Stimulated activated memory B cell treated with anti-CD40 and anti-IgM and Interleukin-4, amounts not matched to agents 10 μg/mL and 1 μg/mL and 100 μg/mL, for 72 hours (primary cell): ENCODE results near the gene CCDC17.

Experiments
- ATAC-seq: fragments of 150-1000 bp; cut with Tn5 transposase; 2 replicates; pipeline ENCODE4 v1.10.0; 2021
- H3K27ac Mint-ChIP-seq: one replicate; pipeline ENCODE4 v1.8.0; 2022; ENCODE audit warnings: mild to moderate bottlenecking, mixed read lengths
- H3K27me3 Mint-ChIP-seq: one replicate; pipeline ENCODE4 v1.8.0; 2022; ENCODE audit warnings: mixed read lengths
- H3K36me3 Mint-ChIP-seq: one replicate; pipeline ENCODE4 v1.8.0; 2022; ENCODE audit warnings: mixed read lengths
- H3K4me1 Mint-ChIP-seq: one replicate; pipeline ENCODE4 v1.8.0; 2022; ENCODE audit warnings: mixed read lengths
- H3K4me3 Mint-ChIP-seq: one replicate; pipeline ENCODE4 v1.8.0; 2022; ENCODE audit warnings: mild to moderate bottlenecking, moderate library complexity, mixed read lengths
- H3K9me3 Mint-ChIP-seq: one replicate; pipeline ENCODE4 v1.8.0; 2022; ENCODE audit warnings: mixed read lengths

The CCDC17 gene

GRCh38 chr1:45643321-45643720 lies 19.5 kb upstream of the CCDC17 start:
- Mint-ChIP-seq H3K36me3 (peaks cover 49% of the 10 kb centered on the region), H3K4me3 (no peak overlapping the region), H3K4me1 (peaks cover 14% of the 10 kb centered on the region), H3K27me3 (no peaks in the 10 kb centered on the region), H3K9me3 (no peaks in the 10 kb centered on the region), H3K27ac (no peak overlapping the region)
- ATAC-seq = no peak

- Mint-ChIP-seq H3K9me3 (no peaks in the 10 kb centered on the region), H3K4me1 (peaks cover 2% of the 10 kb centered on the region), H3K27me3 (no peaks in the 10 kb centered on the region), H3K27ac (no peak overlapping the region), H3K4me3 (no peak overlapping the region), H3K36me3 (peaks cover 30% of the 10 kb centered on the region)
- no peak for ATAC-seq
Measured at GRCh38 chr1:45640293-45640692, 16.4 kb upstream of the CCDC17 start.

- no peak for ATAC-seq
- no peaks in the 10 kb centered on the region for H3K9me3 Mint-ChIP-seq
- H3K4me3 Mint-ChIP-seq = no peak overlapping the region
- H3K27ac Mint-ChIP-seq = no peak overlapping the region
- H3K4me1 Mint-ChIP-seq = no peaks in the 10 kb centered on the region
- H3K27me3 Mint-ChIP-seq = no peaks in the 10 kb centered on the region
- peaks cover 38% of the 10 kb centered on the region for H3K36me3 Mint-ChIP-seq
Measured at GRCh38 chr1:45635211-45635610, 11.4 kb upstream of the CCDC17 start.

DNA sequence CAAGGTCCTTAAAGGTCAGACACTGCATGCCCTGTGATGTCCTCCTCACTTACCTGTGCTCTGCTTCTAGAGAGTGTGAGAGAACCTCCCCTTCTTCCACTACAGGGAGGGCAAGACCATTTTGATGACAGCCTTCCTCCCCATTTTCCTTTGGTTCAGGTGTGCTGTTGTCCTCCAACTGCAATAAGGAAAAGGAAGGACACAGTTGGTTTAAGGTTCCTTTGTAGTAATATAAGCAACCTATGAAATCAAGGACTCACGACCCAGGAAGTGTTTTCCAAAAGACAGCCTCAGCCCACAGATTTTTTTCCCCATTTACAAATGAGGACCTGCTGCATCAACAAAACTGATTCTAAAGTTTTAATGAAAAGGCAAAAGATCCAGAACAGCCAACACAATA lies 6.6 kb upstream of the CCDC17 start:
- H3K36me3 Mint-ChIP-seq = peaks cover 68% of the 10 kb centered on the region
- H3K27me3 Mint-ChIP-seq = no peaks in the 10 kb centered on the region
- no peak for ATAC-seq
- H3K9me3 Mint-ChIP-seq = no peaks in the 10 kb centered on the region
- H3K4me1 Mint-ChIP-seq = no peaks in the 10 kb centered on the region
- no peak overlapping the region for H3K4me3 Mint-ChIP-seq
- no peak overlapping the region for H3K27ac Mint-ChIP-seq

- Mint-ChIP-seq H3K4me1 (no peaks in the 10 kb centered on the region), H3K36me3 (peaks cover 74% of the 10 kb centered on the region), H3K27me3 (no peaks in the 10 kb centered on the region), H3K4me3 (no peak overlapping the region), H3K27ac (no peak overlapping the region), H3K9me3 (no peaks in the 10 kb centered on the region)
- ATAC-seq = no peak
Measured at GRCh38 chr1:45629035-45629434, 5.2 kb upstream of the CCDC17 start.

GRCh38 chr1:45622524-45623394 lies 1.1 kb downstream of the CCDC17 start:
- H3K4me3 Mint-ChIP-seq = no peak overlapping the region
- no peaks in the 10 kb centered on the region for H3K9me3 Mint-ChIP-seq
- no peak overlapping the region for H3K27ac Mint-ChIP-seq
- no peaks in the 10 kb centered on the region for H3K4me1 Mint-ChIP-seq
- H3K36me3 Mint-ChIP-seq = peaks cover 47% of the 10 kb centered on the region
- no peaks in the 10 kb centered on the region for H3K27me3 Mint-ChIP-seq
- no peak for ATAC-seq

- ATAC-seq = peak; percentile 6
- peaks cover 45% of the 10 kb centered on the region for H3K36me3 Mint-ChIP-seq
- H3K27me3 Mint-ChIP-seq = no peaks in the 10 kb centered on the region
- no peaks in the 10 kb centered on the region for H3K4me1 Mint-ChIP-seq
- no peaks in the 10 kb centered on the region for H3K9me3 Mint-ChIP-seq
- H3K27ac Mint-ChIP-seq = no peak overlapping the region
- no peak overlapping the region for H3K4me3 Mint-ChIP-seq
Measured at GRCh38 chr1:45621895-45622523, 1.8 kb downstream of the CCDC17 start.

DNA sequence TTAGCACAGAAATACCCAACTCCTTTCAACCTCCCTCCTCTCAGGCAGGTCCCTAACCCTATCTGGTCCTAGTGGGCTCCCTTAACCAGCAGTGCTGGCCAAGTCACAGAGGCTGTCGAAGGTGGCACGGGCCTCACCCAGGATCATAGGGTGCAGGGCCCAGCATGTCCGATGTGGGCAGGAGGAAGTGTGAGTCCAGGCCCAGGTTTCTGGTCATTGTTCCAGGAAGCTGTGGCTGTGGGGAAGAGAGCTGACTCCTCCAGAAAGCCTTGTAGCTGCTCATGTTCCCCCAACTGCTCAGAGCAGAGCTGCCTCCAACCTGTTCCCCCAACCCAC lies 2.4 kb downstream of the CCDC17 start:
- Mint-ChIP-seq H3K4me1 (peaks cover under 1% of the 10 kb centered on the region), H3K27me3 (no peaks in the 10 kb centered on the region)
- ATAC-seq = peak; percentile 48

GRCh38 chr1:45620588-45621500 lies 3.0 kb downstream of the CCDC17 start:
- no peak for ATAC-seq
- Mint-ChIP-seq H3K9me3 (no peaks in the 10 kb centered on the region), H3K4me1 (peaks cover 6% of the 10 kb centered on the region), H3K27me3 (no peaks in the 10 kb centered on the region), H3K27ac (peak overlapping the region; percentile 13), H3K36me3 (peaks cover 49% of the 10 kb centered on the region), H3K4me3 (no peak overlapping the region)

More for the DNA sequence above, 2.4 kb downstream of the CCDC17 start:
- no peak overlapping the region for H3K27ac Mint-ChIP-seq
- H3K36me3 Mint-ChIP-seq = peaks cover 45% of the 10 kb centered on the region
- no peak overlapping the region for H3K4me3 Mint-ChIP-seq
- no peaks in the 10 kb centered on the region for H3K9me3 Mint-ChIP-seq

GRCh38 chr1:45619149-45619921 lies 4.5 kb downstream of the CCDC17 start:
- Mint-ChIP-seq H3K4me3 (no peak overlapping the region), H3K27me3 (no peaks in the 10 kb centered on the region), H3K9me3 (no peaks in the 10 kb centered on the region), H3K36me3 (peaks cover 54% of the 10 kb centered on the region), H3K27ac (no peak overlapping the region), H3K4me1 (peaks cover 18% of the 10 kb centered on the region)
- no peak for ATAC-seq

DNA sequence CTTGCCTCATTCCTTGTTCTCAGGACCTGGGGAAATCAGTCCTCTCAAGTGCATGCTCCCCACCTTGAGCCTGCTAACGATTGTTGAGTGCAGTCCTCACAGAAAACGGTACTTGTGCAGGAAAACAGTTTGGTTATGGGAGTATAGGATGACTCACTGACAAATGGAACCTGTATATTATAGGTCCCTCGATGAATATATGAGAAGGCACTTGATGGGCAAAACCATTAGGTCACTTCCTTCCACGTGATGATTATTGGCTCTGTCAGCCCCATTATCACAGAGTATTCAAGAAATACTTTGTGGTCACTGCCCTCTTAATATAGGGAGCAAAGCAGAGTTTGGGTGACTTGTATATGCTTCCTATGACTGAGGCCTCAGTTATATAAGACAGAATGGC lies 6.2 kb downstream of the CCDC17 start:
- H3K4me3 Mint-ChIP-seq = no peak overlapping the region
- H3K27ac Mint-ChIP-seq = no peak overlapping the region
- H3K4me1 Mint-ChIP-seq = peaks cover 18% of the 10 kb centered on the region
- no peaks in the 10 kb centered on the region for H3K9me3 Mint-ChIP-seq
- no peaks in the 10 kb centered on the region for H3K27me3 Mint-ChIP-seq
- peaks cover 57% of the 10 kb centered on the region for H3K36me3 Mint-ChIP-seq
- ATAC-seq = no peak

- H3K4me3 Mint-ChIP-seq = no peak overlapping the region
- H3K27me3 Mint-ChIP-seq = no peaks in the 10 kb centered on the region
- H3K9me3 Mint-ChIP-seq = no peaks in the 10 kb centered on the region
- ATAC-seq = peak; percentile 71
- peaks cover 65% of the 10 kb centered on the region for H3K36me3 Mint-ChIP-seq
- H3K4me1 Mint-ChIP-seq = peaks cover 18% of the 10 kb centered on the region
- no peak overlapping the region for H3K27ac Mint-ChIP-seq
Measured at GRCh38 chr1:45615885-45616284, 8.0 kb downstream of the CCDC17 start.

DNA sequence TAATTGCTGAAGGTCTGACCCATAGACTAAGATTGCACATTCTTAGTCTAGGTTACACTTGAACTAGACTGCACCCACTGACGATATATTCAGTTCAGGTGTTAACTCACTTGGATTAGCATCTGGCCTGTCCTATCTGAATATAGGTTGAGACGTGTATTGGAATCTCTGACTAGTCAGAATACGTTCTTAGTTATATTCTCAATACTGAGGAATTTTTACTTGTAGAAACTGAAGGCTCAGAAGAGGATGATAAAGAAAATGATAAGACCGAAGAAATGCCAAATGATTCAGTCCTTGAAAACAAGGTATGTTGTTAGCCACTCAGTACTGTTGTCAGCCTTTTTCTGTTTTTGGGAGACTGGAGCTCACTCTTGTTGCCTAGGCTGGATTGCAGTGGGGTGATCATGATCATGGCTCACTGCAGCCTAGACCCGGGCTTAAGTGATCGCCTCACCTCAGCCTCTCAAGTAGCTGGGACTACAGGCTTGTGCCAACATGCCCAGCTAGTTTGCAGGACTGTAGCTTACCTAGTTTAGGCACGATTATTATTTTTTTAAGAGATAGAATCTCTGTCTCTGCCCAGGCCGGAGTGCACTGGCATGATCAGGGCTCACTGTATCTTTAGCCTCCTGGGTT lies 10.8 kb downstream of the CCDC17 start:
- ATAC-seq = no peak
- Mint-ChIP-seq H3K36me3 (peaks cover 78% of the 10 kb centered on the region), H3K4me1 (peaks cover 30% of the 10 kb centered on the region), H3K9me3 (no peaks in the 10 kb centered on the region), H3K27ac (no peak overlapping the region), H3K4me3 (no peak overlapping the region), H3K27me3 (no peaks in the 10 kb centered on the region)

- no peak for ATAC-seq
- Mint-ChIP-seq H3K27me3 (no peaks in the 10 kb centered on the region), H3K4me3 (no peak overlapping the region), H3K36me3 (peaks cover 80% of the 10 kb centered on the region), H3K27ac (no peak overlapping the region), H3K4me1 (peaks cover 35% of the 10 kb centered on the region), H3K9me3 (no peaks in the 10 kb centered on the region)
Measured at GRCh38 chr1:45610589-45611226, 13.1 kb downstream of the CCDC17 start.
